ENCODE measurements around the gene CCND2. TPM values are rescaled to one million over a fixed set of nuclear protein-coding genes. Genes with fewer than 3 reads are reported as not detected.

Gene CCND2
- total RNA-seq, 2 donors from 2014 or later = 97.7 to 106 TPM

GRCh38 chr12:4273273-4273651 lies 300 bp upstream of the CCND2 start:
- no peak for DNase-seq
- intact Hi-C loops (cut with DNase I, micrococcal nuclease) = loop anchor here in 1 of 2 donors (5.0 to 10.0 kb wide), 3 partner anchors 156 to 398 kb away; partner anchors contain the start of gene PARP11
- ATAC-seq = no peak

DNA sequence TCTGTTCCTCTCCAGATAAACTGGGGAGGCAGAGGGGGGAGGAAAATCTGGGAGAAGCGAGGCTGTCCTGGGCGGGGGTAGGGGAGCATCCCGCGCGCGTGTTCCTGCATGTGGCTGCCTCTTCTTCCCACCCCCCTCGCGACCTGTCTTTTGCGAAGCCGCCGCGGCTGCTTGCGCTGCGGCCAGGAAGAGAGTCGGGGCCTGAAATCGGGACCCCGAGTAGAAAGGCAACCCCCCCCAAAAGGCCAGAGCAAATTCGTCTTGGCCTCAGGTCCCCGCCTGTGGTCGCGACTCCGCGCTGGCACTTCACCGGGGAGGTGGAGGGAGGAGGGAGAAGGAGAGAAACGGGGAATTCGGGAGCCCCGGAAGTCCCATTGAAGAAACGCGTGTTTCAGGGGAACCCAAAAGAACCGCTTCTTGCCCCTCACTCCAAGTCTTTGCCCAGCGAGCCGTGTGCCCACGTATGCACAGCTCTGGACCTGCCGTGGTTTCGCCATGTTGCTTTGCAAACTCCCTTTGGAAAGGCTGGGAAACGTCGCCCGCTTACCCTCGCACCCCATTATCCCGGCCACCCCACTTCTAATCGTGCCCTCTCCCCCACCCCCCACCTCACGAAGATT lies 944 bp downstream of the CCND2 start:
- DNase-seq (peak in 1 of 2 donors; percentile 55), ATAC-seq (no peak)
- intact Hi-C loops (cut with DNase I, micrococcal nuclease) = loop anchor here in 1 of 2 donors (5.0 to 10.0 kb wide), 5 partner anchors 157 to 400 kb away; partner anchors contain the start of gene PARP11

GRCh38 chr12:4275016-4275869 lies 1.7 kb downstream of the CCND2 start:
- intact Hi-C loops (cut with DNase I, micrococcal nuclease) = loop anchor here in 1 of 2 donors (5.0 to 10.0 kb wide), 4 partner anchors 168 to 400 kb away; partner anchors contain the start of gene PARP11
- peak in 1 of 2 donors; percentile 52 for DNase-seq
- ATAC-seq = no peak

- peak; percentile 46 to 53 for DNase-seq
- intact Hi-C loops (cut with DNase I, micrococcal nuclease) = loop anchor here in 1 of 2 donors (5.0 to 10.0 kb wide), 4 partner anchors 169 to 401 kb away; partner anchors contain the start of gene PARP11
- no peak for ATAC-seq
Measured at GRCh38 chr12:4275870-4276301, 2.3 kb downstream of the CCND2 start.

DNA sequence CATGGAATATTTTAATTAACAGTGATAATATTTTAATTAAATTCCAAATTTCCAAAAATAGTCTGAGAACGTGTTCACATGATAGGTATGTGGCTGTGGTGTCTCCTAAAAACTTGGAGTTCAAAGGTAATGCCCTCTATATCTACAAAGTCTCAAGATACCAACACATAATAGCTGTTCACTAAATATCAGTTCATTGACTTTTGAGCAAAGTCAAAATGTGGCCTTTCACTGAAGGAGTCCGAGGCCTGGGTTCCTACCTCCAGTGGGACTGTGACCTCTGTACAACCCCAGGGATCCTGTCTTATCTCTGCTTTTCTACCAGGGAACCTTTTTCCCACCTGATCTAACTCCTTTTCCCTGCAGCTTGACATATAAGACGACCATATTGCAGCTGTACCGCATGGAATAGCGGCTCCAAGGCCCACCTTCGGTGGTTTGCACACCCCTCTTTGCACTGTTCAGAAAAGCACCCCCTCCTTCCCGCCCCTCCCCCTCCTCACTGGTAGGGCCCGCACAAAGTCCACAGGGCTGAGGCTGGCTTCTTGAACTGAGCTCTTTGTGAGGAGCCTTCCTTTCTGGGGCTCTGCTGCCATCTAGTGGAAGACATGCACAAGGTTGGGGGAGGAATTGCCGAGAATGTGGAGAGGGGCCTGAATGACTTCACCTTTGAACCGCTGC lies 3.1 kb downstream of the CCND2 start:
- intact Hi-C loops (cut with DNase I, micrococcal nuclease) = loop anchor here in 1 of 2 donors (5.0 to 10.0 kb wide), 4 partner anchors 169 to 402 kb away; partner anchors contain the start of gene PARP11
- peak; percentile 34 for ATAC-seq
- DNase-seq = peak; percentile 90

DNA sequence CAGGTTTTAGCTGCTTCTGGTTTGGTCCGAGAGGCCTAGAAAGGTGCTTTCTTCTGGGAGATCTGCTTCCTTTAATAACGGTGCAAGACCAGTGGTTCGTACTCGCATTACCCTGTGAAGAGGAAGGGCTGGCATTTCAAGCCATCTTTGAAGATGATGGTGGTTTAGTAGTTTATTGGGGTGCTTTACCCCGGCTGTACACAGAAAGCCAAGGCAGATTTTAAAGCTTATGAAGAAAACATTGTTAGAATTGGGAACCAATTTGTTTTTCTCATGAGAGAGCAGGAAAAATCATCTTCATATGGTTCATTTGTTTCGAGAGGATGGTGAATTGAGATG lies 3.6 kb downstream of the CCND2 start:
- DNase-seq (no peak), ATAC-seq (no peak)
- intact Hi-C loops (cut with DNase I, micrococcal nuclease) = loop anchor here in 1 of 2 donors (5.0 to 10.0 kb wide), 4 partner anchors 170 to 402 kb away; partner anchors contain the start of gene PARP11

- DNase-seq (no peak), ATAC-seq (no peak)
- intact Hi-C loops (cut with DNase I, micrococcal nuclease) = loop anchor here in 1 of 2 donors (5.0 to 10.0 kb wide), 4 partner anchors 171 to 403 kb away; partner anchors contain the start of gene PARP11
Measured at GRCh38 chr12:4277857-4278256, 4.3 kb downstream of the CCND2 start.

GRCh38 chr12:4278329-4279197 lies 5.0 kb downstream of the CCND2 start:
- ATAC-seq = peak; percentile 48
- peak; percentile 69 to 84 for DNase-seq
- intact Hi-C loops (cut with DNase I, micrococcal nuclease) = loop anchor here in 1 of 2 donors (5.0 to 10.0 kb wide), 4 partner anchors 171 to 404 kb away; partner anchors contain the start of gene PARP11

DNA sequence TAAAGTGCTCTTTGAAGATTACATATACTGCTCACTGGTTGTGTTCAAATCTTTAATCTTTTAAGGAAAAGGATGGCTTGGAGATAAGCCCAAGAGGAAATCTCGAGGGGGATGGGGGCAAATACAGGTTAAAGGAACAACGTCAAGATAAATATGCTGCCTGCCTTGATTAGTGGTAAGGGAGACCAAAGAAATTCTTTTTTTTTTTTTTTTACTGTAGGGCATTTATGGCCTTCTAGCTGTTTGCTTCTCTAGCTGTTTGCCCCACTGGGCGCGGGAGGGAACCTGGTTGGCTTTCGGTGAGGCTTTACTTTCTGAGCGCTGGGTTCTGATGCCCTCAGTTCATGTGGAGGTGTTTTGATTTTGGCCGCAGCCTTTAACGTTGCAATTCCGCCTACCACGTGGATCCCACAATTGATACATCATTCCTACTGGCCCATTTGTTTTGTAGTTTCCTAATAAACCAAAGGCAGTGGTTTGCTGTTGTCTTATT lies 5.7 kb downstream of the CCND2 start:
- DNase-seq = peak; percentile 67 to 71
- intact Hi-C loops (cut with DNase I, micrococcal nuclease) = loop anchor here in 1 of 2 donors (5.0 to 10.0 kb wide), 4 partner anchors 172 to 404 kb away; partner anchors contain the start of gene PARP11
- ATAC-seq = peak; percentile 62

DNA sequence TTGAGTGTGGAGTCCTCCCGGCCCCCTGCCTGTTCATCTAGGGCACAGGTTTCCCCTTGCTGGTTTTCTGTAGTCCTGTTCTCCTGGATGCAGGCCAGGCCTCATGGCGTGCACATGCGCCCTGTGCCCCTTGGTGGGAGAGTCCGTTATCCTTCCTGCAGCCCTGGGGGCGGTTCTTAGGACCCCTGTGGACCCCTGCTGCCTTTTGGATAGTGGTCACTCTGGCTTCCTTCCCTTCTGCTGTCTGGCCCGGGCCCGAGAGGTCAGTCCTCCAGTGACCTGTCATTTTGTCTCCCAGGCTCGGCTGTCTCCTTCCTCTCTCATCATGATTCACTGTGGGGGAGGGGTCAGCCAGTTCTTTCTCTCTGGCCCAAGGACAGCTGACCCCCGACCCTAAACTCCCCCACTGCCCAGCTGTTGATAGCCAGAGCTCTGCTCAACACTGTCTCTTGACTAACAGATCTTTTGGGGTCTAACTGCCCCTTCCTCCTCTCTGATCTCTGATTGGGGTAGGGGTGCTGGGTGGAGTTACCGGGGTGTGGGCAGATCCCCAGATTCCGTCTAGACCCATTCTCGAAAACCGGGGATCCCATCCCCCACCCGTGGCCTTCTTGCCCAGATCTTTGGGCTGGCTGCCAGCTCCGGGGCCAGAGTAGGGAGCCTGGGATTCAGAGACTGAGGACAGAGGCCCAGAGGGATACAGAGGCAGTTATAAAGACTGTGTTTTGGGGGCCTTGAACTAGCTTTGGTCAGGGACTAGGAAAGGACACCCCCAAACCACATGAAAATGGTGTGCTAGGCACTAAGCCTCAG lies 7.0 kb downstream of the CCND2 start:
- intact Hi-C loops (cut with DNase I, micrococcal nuclease) = no loop called here
- peak in 1 of 2 donors; percentile 73 for DNase-seq
- ATAC-seq = peak; percentile 0

DNA sequence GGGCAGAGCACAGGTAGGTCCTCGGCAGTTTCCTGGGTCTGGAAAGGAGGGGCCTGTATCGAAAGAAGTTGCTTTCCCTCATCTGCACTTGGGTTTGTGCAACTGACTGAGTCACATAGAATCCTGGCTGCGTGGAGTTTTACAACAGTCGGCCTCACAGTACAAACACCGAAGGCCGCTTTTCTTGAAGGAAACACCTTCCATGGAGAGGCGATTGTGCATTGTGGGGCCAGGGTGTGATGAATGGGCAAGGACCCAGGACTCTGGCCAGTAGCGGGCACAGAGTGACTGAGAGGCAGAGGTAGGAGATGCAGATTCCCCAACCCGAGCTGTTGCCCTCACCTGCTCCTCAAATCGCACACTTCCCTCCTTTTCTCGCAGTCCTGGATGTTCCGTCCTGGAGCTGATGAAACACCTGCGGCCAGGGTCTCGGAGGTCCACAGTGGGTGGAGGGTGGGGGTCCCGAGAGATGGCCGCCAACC lies 7.7 kb downstream of the CCND2 start:
- ATAC-seq (peak; percentile 30), DNase-seq (peak in 1 of 2 donors; percentile 63)
- intact Hi-C loops (cut with DNase I, micrococcal nuclease) = no loop called here

DNA sequence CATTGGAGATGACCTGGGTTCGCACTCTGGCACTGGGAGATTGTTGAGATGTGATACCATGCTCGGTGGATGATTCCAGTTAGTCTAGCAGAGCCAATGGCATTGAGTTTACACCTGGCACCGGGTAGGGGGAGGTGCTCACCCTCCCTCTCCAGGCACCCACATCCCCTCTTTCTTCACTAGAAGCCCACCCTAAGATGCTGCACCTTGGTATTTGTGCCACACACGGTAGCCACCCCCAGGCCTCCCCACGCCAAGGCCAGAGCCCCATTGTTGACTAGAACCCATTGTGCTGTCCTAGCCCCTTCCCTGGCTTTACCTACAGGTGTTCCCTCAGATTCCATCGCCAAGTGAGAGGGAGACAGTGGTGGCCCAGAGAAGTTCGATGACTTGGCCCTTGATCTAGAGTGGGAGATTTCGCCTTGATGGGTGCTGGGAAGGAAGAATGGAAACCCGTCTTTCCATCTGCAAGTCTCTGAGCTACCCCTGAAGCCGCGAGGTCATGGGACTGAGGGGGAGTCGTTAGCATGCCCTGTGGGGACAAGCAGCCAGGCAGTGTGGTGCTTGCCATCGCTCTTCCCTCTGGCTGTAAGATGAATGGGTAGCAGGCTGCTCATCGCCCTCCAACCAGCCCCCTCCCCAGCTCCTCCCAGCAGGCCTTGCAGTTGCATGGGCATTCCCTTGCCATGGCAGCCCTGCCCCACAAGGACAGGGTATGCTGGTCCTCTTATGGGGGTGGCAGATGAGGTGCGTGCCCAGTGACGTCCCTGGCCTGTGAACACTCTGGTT lies 8.7 kb downstream of the CCND2 start:
- no peak for DNase-seq
- intact Hi-C loops (cut with DNase I, micrococcal nuclease) = no loop called here
- no peak for ATAC-seq

GRCh38 chr12:4282892-4283511 lies 9.4 kb downstream of the CCND2 start:
- DNase-seq (no peak), ATAC-seq (no peak)
- intact Hi-C loops (cut with DNase I, micrococcal nuclease) = no loop called here

- intact Hi-C loops (cut with DNase I, micrococcal nuclease) = no loop called here
- no peak for ATAC-seq
- DNase-seq = no peak
Measured at GRCh38 chr12:4283512-4284255, 10.1 kb downstream of the CCND2 start.

DNA sequence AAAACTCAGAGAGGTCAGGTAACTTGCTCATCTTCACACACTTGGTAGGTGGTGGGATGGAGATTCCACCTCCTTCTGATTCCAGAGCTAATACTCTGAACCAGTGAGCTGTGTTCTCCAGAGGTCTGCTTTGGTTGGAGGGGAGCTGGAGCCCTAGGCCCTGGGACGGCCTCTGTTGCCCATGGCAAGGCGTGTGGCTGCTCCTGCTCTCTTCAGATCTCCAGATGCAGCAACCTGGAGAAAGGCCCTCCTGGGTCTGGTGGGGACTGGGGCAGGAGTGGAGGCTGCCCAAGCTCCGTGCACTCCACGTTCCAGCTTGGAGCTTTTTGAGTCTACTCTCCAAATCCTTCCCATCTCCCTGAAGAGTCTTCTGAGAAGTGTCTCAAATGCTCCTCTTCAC lies 10.7 kb downstream of the CCND2 start:
- intact Hi-C loops (cut with DNase I, micrococcal nuclease) = no loop called here
- ATAC-seq (no peak), DNase-seq (no peak)
